EH (cell line): Measurements from ENCODE around the gene MTTP.

Experiments used
- DNase-seq: peaks from one replicate; pipeline ENCODE4 v3.0.0-alpha.2; 2015; ENCODE audit warnings: low read depth

The MTTP gene

DNA sequence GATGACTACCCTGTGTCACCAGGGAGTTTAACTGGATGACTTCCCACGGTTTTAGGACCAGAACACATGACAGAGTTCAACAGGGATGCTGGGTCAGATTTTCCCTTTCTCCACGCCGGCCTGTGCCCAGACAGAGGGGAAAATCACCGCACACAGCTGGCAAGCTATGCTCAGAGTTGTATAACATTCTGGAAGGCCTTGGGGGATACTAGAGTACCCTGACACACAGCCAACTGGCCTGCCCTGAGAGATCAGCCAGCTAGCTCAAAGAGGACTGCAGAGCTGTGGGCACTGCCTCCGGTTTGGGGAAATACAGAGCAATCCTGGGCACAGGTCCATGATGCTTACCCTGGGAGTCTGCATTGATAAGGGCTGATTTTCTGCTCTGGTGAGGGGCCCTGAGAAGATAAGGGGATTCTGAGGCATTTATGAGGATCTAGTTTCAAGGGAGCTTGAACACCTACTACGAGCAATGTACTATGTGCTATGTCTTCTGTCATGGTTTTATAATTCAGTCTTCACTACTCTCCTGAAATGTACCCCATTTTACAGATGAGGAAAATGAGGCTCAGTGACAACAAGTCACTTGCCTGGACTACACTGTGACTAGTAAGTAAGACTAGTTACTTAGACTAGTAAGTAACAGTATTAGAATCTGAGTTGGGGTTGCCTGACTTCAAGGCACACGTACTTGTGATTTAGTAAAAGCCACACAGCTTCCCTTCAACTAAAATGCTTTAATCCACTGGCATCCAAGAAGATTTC, 68.3 kb downstream of the MTTP start:
- no peak for DNase-seq

DNA sequence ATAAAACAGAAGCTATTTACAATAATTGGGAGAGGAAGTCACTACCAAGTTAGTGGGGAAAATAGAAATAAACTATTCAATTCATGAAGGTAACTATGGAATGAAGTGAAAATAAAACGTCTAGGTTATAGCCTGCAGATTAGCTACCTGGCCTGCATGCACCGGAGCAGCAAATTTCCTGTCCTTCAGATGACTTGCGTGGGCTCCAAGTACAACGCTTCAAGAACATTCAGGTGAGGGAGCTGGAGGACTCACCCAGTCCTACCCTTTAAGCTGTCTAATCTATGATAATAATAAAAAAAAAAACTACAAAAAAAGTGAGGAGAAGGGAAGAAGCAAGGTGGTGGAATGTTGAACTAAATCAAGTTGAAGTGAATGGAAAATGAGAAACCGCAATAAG, 69.8 kb downstream of the MTTP start:
- DNase-seq, result no peak

DNA sequence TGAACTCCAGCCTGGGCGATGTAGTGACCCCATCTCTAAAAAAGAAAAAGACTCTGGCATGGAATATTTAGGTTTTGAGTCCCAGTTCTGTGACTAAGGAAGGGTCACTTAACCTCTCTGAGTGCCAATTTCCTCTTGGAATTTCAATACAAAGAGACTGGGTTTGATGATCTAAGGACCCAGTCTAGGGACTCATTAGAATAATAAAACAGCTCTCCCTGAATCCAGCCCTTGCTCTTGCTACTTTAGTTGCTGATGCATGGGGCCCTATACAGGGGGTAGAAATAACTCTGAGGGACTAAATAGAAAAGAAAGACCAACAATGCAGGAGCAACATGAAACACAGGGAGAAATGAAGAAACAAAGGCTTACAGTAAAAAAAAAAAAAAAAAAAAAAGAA, 70.4 kb downstream of the MTTP start:
- no peak for DNase-seq

DNA sequence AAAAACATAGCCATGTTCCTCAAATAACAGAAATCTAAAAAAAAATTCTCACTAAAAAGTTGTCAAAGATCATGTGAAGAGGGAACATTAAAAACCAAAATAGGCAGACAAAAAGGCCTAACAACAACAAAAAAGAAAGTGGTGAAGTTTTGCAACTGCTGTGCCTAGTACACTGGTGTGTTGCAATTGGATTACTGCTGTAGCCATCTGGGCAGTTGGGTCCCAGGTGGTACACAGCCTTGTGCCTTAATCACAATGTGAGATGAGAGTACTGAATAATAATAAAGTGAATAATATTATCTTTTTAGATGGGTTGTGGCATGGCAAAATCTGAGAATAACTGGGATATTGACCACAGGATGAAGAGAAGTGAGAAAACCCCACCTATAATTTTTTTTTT, 71.0 kb downstream of the MTTP start:
- DNase-seq, result no peak

DNA sequence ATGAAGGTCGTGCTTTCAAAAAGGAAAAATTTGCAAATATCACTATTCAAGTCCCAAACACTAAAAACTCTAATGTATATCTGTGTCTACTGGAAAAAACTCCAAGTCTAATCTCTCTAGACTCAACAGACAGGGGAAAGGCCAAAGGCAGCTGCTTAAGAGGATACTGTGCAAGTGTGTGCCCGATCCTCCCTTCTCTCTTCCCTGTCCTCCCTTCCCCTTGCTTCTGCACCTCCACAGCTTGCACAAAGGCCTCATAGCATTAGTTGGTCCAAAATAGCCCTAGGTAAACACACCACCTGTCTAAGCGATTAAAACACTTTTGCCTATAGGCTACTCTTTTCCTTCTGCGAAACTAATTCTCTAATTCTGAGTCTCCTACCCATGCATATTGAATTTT, 72.4 kb downstream of the MTTP start:
- DNase-seq, result no peak

DNA sequence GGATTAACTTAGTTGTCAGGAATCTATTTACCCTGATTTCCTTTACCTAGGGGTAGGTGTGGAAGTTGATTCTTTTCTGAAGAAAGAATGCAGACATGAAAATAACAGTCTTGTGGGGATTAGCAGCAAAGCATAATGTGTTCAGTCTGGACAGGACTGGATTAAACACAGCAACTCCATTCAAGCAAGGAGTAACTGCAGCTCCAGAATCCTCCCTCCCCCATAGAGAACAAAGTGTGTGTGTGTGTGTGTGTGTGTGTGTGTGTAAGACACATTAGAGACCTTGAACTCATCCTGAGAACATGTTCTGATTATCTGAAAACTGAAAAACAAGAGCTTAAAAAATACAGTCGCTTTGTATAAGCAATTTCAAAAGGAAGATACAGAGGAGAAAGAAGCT, 73.7 kb downstream of the MTTP start:
- DNase-seq, result no peak

DNA sequence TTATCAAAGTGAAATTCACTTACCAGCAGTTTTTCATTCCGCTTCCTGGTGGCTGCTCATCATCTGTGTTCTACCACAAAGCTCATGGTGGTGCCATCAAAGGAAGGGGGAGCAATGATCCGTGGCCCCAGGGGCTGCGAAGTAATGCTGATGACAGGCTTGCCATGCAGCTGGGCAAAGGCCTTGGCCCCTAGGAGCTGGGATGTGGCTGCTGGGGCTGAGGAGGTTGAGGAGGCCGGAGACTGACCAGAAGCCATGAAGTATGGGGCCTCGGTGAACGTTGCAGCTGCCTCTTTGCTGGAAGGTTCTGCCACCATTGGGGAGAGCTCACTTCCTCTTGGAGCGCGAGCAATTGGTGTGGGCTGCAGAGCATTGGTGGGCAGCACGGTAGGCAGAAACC, 74.6 kb downstream of the MTTP start:
- no peak for DNase-seq

DNA sequence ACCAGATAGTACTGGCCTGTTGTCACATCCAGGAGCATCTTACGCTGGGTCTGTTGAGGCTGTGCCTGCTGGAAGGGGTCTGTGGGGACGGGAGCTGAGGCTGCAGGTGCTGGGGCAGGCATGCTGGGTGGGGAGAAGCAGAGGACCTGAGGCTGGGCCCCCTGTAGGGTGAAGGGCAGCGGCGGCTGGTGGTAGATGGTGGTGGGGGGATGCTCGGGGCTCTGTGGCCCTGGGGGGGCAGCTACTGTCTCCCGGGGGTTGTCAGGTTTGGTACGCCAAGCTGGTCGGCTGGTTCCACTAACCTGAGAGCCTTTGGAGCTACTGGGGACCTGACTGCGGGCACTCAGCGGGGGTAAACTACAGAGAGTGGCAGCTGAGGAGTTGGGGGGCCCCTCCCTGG, 75.2 kb downstream of the MTTP start:
- no peak for DNase-seq

DNA sequence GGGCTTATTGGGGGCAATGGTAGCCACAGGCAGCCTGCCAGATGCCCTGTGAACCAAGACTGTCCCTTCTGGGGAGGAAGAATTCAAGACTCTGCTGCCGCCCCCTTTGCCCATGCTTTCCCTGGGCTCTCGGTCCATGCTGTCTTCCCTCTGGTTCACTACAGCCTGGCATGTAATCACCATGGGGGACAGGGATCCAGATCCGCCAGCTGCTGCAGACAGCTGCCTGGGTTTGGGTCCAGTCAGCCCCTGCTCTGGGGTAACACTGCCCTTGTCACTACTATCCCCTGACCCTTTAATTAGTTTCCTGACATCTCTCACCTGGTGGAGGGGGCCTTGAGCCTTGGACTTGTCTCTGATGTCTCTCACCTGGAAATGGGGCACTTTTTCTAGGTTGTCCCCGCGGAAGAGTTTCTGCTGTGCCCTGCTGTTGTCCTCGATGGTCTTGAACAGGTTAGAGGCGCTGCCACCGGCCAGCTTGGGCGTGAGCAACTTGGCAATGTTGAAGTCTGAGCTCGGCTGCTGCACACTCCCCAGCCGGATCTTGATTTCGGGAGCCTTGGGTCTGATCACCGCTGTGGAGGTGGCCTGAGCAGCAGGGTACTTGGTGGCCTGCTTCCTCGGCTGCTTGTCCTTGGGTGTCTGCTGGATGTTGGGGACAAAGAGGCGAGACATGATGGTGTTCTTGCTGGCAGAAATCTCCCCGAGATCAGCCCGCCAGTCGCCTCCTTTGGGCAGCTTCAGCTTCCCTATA, 76.6 kb downstream of the MTTP start:
- no peak for DNase-seq

DNA sequence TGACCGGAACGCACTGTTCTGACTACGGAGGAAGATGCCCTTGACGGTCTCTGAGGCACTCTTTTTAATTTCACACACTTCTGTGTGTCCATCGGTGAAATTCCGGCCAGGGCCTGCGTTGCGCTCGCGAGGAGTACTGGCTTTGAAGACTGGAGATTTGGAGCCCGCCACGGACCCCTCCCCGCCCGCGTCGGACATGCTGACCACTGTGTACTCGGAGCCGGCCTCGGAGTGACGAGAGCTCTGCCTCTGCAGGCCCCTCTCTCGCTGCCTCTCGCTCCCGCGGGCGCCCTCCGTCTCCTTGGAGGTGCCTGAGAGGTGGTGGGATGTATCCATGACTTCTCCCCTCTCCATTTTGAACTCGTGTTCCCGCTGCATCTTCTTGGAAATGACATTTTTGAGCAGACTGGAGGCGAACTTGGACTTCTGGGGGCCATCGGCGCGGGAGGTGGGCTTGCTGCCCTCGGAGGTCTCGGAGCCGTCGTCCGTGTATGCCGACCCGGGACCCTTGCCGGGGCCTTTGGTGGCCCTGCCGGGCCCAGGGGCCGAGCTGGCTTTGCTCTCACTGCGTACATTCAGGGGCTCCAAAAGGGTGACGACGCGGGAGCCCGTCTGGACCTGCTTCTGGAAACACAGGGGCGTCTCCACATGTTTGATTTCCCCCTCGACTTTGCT, 77.3 kb downstream of the MTTP start:
- DNase-seq, result no peak

DNA sequence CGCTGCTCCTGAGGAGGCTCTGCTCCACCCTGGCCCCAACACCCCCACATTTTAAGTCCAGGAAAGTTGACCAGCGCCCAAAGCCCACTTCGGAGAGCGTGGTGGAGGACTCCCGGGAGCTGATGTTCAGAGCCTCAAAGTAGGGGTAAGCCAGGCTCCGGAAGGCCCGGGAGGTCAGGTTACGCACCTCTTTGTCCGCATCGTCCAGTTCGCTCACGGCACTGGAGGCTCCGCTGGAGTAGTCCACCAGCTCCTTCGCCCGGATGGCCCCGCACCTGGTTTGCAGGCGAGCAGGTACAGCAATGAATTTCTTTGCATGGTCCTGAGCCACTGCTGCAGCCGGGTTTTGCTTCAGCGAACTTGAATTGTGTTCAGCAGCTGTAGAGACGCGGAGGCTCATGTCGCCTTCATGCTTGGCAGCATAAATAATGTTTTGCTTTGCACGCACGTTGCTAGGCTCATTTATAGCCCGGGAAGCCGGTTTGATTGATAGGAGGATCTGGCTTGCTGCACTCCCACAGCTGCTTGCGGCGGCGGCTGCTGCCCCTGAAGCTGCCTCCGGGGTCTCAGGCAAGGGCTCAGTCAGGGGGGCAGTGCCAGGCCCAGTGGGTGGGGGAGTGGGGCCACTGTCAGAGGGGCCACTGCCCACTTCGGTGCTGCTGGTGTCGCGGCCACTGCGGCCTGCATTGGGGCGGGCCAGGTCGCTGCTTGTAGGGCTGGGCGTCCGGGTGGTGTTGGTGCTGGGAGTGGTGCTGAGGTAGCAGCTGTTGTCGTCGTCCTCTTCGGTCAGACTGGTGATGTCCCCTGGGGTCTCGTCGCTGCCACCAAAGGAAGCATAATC, 78.2 kb downstream of the MTTP start:
- DNase-seq, result no peak

DNA sequence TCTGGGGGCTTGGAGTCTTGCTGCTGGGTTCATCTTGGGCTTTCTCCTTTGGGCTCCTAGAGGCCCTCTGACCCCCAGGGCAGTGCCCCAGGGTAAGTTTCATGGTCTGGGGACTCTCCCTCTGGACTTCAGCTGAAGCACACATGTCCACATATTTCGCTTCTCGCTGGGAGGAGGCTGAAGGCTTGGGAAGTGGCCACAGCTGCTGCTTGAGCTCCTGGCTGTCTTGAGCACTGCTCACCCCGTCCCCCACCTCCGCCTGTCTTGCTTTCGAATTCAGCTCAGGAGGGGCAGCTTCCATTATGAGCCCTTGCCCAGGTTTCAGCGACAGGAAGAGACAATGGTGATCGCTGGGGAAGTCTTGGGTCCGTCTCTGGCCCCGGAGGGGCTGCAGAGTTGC, 79.3 kb downstream of the MTTP start:
- no peak for DNase-seq

DNA sequence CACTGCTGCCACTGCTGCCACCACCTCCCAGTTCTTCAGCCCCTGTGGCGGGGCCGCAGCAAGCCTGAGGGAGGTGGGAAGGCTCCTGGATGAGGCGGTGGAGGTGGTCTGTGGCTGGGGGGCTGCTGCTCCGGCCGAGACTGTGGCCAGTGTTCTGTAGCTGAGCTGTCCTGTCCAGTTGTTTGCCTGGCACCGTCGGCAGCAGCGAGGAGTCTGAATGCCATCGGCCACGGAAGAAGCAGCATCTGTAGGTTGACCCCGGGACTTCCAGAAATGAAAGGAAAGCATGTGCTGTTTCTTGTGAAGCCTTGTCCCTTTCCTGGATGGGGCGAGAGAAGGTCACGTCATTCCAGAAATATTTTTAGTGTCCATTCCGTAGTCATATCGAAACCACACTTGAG, 79.7 kb downstream of the MTTP start:
- peak; percentile 65 for DNase-seq

DNA sequence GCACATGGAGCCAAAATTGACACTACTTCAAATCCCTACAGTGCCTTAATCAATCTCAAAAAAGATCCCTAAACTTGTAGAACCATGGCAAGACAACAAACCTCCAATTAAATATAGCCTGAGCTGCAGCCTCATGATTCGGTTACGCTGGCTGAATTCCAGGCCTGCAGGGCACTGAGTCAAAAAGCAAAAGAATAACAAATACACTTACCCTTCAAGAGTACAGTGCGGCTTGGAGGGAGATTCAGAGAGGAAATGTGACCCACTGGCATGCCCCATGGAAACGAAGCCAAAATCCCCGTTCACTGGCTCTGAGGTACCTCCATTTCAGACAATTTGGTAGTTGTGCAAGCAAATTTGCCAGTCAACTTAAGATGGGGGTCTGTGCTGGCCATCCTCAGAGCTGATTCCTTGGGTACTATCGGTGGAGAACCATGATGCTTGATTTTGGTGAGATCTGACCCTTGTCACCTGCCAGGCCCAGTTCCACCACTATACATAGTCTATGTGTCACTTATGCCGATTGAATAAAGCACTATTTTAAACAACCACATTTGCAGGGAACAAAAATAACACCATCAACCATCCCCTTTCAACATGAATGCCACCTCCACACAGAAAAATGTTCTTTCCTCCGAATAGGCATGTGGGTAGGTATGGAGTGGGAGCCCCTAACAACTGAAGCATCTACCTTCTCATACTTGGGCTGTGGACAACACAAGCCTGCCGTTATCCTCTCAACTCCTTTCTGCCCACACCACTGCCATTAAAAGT, 80.9 kb downstream of the MTTP start:
- peak; percentile 86 for DNase-seq

DNA sequence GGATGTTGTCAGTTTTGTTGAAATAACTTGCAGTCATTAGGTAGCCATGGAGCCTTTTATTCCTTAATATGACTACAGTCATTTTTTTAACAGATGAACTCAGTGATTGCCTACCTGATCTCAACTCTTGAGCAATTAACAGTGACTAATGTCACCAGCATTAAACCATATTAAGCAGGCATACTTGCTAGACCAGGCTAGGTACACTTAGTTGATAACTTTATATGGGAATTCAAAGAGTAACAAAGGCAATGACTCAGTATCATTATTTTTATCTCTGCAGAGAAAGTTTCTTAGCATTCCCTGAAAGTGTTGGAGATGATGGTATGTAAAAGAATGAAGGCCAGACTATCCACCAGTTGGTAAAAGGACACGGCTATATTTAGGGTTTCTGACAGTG, 83.2 kb downstream of the MTTP start, which contains the start of gene C4orf54:
Gene C4orf54, minus strand, starts transcription at position 31 of the 400 bp plus-strand sequence. CDS start 3,180 bp downstream, outside the sequence.
- peak; percentile 54 for DNase-seq

DNA sequence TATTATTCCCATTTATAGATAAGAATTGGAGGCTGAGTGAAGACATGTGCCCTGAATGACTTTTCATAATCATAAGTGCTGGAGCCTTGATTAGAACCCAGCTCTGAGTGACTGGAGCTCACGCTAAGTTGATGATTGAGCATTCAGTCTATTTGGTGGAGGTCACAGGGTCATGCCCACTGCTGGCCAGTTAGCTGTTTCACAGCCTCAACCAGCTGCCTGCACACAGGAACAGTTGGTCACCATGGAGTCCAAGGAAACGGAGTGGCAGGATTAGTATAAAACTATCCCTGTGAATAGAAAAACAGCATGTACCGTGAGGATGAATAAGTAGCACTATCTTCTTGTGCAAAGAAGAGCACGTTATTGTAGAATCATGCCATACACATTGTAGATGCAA, 84.0 kb downstream of the MTTP start:
- DNase-seq, result no peak

DNA sequence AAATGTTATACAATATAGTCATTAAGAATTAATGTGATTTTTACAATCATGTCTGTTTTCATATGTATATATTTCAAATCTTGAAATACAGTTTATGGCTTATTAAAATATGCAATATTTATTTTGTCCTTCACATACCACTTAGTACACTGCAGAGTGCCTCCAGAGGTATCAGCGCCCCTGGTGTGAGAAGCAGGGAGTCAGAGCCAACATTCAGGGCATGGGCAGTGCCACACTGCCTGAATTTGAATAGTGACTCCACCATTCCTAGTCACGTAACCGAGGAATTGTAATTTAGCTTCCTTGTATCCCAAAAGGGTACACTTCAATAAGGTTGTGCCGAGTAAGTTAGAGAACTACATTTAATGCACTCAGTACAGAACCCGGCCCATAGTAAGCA, 87.3 kb downstream of the MTTP start:
- DNase-seq, result no peak

DNA sequence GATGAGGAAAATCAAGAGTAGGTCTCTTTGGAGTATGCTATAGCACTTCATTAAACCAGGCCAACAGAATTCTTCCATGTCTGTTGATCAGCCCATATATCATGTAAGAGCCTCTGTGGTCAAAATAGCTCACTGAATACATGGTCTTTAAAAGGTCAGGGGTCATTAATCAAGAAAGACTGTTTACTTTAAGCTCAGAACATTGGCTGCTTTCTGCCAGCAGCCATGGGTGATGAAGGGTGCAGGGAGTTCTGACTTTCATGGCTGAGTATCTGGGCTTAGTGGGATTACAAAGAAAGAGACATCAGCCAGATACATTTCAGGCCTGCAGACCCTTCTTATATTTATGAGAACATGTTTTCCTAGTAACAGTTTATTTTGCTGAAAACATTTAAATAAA, 90.1 kb downstream of the MTTP start:
- no peak for DNase-seq

DNA sequence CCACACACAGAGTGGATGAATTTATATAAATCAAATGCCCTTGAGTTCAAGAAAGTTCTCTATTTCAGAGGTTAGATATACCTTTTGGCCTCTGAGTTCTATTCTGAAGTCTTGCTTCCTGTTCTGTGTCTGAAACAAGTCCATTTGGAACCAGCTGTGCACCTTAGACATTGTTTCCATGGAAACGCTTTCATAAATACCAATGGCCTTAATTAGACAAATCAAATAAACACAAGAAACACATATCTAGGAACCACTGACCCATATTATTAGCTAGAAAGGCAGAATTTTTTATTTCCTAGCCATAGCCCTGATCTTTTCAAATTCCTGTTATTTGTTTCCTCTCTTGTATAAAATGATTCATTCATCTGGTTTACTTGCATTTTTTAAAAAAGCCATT, 91.4 kb downstream of the MTTP start:
- no peak for DNase-seq

DNA sequence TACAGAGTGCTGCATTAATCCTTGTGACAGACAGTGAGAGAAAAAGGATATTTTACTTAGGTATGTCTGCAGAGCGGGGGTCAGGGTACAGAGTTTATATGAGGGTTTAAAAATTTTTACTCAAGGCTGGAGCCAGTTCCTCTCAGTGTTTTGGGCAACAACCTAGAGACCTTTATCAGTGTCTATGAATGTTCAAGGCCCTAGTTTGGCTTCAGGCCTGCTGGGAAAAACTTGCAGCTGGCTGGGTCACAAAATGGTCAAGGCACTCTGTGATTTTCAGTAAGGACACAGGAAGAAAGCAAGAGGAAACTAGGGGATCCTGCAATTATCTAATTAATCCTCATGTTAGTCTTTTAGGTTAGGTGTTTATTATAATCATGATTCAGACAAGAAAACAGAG, 93.8 kb downstream of the MTTP start:
- DNase-seq, result no peak

DNA sequence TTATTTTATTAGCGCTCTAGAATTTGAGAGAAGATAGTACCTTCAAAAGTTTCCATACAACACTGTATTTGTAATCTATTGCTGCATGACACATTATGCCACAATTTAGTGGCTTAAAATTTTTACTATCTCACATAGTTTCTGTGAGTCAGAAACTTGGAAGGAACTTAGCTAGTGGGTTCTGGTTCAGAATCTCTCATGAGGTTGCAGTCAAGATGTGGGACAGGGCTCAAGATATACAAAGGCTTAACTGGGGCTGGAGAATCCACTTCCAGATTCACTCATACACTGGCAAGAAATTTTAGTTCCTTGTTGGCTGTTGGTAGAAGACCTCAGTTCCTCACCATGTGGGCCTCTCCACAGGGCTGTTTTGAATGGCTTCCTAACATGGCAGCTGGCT, 94.5 kb downstream of the MTTP start:
- DNase-seq, result peak; percentile 22
